Ectodermal cell (in vitro differentiated cells): ENCODE data around the gene NAPSA. TPM values are rescaled to one million over a fixed set of nuclear protein-coding genes. Genes with fewer than 3 reads are reported as not detected.

ENCODE experiments used
- H3K27ac ChIP-seq: 2 replicates; pipeline ENCODE4 v1.7.0; 2013; ENCODE audit warnings: mild to moderate bottlenecking, low read depth, low read length; ENCODE audit not compliant: insufficient read depth, poor library complexity, severe bottlenecking
- H3K27me3 ChIP-seq: 2 replicates; pipeline ENCODE4 v1.7.0; 2013; ENCODE audit warnings: mild to moderate bottlenecking, low read length; ENCODE audit not compliant: insufficient read depth, control insufficient read depth, poor library complexity, severe bottlenecking
- H3K36me3 ChIP-seq: one replicate; pipeline ENCODE4 v1.7.0; 2013; ENCODE audit warnings: low read length; ENCODE audit not compliant: control insufficient read depth, insufficient read depth
- H3K4me1 ChIP-seq: one replicate; pipeline ENCODE4 v1.7.0; 2013; ENCODE audit warnings: low read length; ENCODE audit not compliant: control insufficient read depth, insufficient read depth
- H3K4me3 ChIP-seq: 2 replicates; pipeline ENCODE4 v1.7.0; 2013; ENCODE audit warnings: low read depth, low read length, control low read depth; ENCODE audit not compliant: insufficient read depth
- H3K9me3 ChIP-seq: 2 replicates; pipeline ENCODE4 v1.7.0; 2013; ENCODE audit warnings: mild to moderate bottlenecking, low read length, moderate library complexity; ENCODE audit not compliant: control insufficient read depth
- WGBS, 2 experiments: methylation state at CpG; one replicate each; pipeline ENCODE4 v1.1.7; 2013; ENCODE audit warnings: missing lambda C conversion rate in 2 of 2; 5-methylcytosine and 5-hydroxymethylcytosine counted together
- polyA plus RNA-seq, 4 experiments: library from polyadenylated mRNA; stranded (reverse); fragments of 50-300 nt; gene quantifications; one replicate each; pipeline ENCODE4 v1.2.3, GENCODE V29; 2013

Gene NAPSA
- 0.39 TPM for polyA plus RNA-seq (2013, experiment 1 of 4)
- polyA plus RNA-seq (2013, experiment 2 of 4) = 0.37 TPM
- 0.69 TPM for polyA plus RNA-seq (2013, experiment 3 of 4)
- 0.73 TPM for polyA plus RNA-seq (2013, experiment 4 of 4)

DNA sequence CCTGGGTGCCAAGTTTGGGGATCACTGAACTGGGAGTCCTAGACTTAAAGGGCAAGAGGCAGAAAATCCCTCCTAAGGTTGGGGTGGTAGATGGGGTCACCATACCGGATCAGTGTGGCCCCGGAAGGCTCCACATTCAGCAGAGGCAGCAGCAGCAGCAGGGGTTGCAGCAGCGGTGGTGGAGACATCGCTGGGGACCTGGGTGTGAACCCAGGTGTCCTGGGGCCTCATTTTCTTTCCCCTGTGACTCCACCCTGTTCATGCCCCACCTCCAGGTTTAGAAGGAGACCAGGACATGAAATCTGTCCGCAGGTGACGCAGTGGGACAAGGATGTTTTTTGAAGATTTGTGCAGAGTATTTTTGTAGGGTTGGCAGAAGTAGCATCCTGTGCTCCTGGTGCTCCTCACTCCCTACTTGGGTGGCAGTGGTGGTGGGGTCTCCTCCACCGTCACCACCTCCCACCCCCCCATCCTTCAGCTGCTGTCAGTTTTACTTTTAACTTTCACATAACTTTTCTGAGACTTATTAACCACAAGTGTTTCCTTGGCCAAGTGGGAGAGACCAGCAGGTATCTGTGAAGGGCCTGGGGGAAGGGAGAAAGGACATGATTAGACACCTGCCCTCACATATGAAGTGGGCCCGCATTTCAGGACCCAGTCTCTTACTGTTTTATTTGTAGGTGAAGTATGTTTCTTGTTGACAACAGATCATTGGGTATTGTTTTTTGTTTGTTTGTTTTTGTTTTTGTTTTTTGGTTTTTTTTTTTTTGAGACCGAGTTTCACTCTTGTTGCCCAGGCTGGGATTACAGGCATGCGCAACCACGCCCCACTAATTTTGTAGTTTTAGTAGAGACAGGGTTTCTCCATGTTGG is at the start of gene NAPSA:
TSS of gene NAPSA (minus strand) at position 206 of the 873 bp plus-strand sequence. CDS start at position 188, 18 bp downstream.
- H3K9me3 ChIP-seq = no peaks in the 10 kb centered on the region
- H3K27me3 ChIP-seq = no peaks in the 10 kb centered on the region
- WGBS, 2 experiments = 83 to 87% methylated on average over 11 of the region's 11 CpGs
- H3K4me1 ChIP-seq = no peaks in the 10 kb centered on the region
- no peak within 1 kb of the TSS for H3K27ac ChIP-seq
- H3K4me3 ChIP-seq = no peak within 1 kb of the TSS
- no peaks in the 10 kb centered on the region for H3K36me3 ChIP-seq

DNA sequence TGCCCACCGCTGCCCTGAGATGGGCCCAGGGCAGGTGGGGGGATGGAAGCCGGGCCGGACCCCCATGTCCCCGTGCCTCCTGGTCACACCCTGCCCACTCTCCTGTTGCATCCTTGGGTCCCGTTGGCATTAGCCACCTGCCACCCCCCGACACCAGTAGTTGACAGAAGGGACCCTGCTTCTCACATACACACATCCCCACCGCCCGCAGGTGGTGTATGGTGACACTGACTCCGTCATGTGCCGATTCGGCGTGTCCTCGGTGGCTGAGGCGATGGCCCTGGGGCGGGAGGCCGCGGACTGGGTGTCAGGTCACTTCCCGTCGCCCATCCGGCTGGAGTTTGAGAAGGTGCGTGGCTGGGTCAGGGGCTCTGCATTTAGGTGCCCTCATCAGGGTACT is 48.1 kb upstream of the NAPSA start:
- peaks cover 5% of the 10 kb centered on the region for H3K4me1 ChIP-seq
- H3K4me3 ChIP-seq = no peak overlapping the region
- no peaks in the 10 kb centered on the region for H3K9me3 ChIP-seq
- H3K36me3 ChIP-seq = peaks cover 11% of the 10 kb centered on the region
- peaks cover 7% of the 10 kb centered on the region for H3K27me3 ChIP-seq
- H3K27ac ChIP-seq = no peak overlapping the region
- WGBS, 2 experiments = 96% methylated on average over 21 of the region's 21 CpGs

DNA sequence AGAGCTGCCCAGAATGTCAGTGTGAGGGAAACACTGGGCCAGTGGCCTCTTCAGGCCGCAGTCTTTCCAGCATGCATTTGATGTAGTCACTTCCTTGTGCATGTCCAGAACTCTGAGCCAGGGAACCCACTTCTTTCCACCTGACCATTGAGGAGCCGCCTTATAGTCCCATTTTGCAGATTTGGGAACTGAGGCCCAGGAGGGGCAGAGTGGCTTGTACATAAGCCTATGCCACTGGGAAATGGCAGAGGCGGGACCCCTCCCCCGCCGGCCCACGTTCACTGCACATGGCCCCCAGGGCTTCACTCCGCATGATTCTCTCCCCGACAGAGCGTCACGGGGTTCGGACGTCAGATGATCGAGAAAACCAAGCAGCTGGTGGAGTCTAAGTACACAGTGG is 47.7 kb upstream of the NAPSA start:
- 92 to 94% methylated on average over 13 of the region's 13 CpGs for WGBS, 2 experiments

DNA sequence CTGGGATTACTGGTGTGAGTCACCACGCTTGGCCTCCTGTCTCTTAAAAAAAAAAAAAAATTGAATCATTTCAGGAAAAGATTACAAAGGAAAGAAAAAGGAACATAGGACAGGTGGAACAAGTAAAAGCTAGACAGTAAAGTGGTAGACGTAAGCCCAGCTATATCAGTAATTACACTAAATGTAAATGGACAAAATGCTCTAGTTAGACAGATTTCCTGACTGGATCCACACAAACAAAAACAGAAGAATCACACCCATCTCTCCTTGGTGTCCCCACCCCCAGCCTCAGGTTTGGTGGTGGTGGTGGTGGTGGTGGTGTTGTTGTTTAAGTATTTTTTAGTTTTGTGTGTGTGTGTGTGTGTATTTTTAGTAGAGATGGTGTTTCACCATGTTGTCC is 47.0 kb upstream of the NAPSA start:
- Histone ChIP-seq H3K9me3 (no peaks in the 10 kb centered on the region), H3K36me3 (peaks cover 11% of the 10 kb centered on the region), H3K27ac (no peak overlapping the region), H3K27me3 (no peaks in the 10 kb centered on the region), H3K4me1 (no peaks in the 10 kb centered on the region), H3K4me3 (no peak overlapping the region)
- 90 to 94% methylated on average over 2 of the region's 2 CpGs for WGBS, 2 experiments

More for the DNA sequence above, 47.7 kb upstream of the NAPSA start:
- no peak overlapping the region for H3K4me3 ChIP-seq
- peaks cover 11% of the 10 kb centered on the region for H3K36me3 ChIP-seq
- H3K4me1 ChIP-seq = peaks cover under 1% of the 10 kb centered on the region
- H3K9me3 ChIP-seq = no peaks in the 10 kb centered on the region
- H3K27me3 ChIP-seq = peaks cover 3% of the 10 kb centered on the region
- H3K27ac ChIP-seq = no peak overlapping the region

DNA sequence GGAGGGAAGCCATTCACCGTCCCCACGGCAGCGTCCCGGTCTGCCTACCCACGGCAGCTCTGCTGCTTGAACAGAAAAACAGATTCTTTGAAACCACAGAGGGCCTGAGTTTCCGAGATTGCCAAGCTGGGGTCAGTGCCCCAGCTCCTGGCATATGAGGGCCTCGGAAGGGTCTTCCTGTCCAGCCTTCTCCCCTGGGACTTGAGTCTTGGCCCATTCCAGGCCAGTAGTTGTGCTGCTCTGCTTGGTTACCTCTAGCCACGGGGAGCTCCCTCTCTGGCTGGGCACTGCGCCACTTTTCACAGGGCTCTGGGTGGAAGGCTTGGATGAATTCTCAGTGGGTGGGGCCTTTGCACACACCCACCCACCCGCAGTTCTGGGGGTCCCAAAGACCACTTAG is 44.7 kb upstream of the NAPSA start:
- Histone ChIP-seq H3K27me3 (no peaks in the 10 kb centered on the region), H3K27ac (no peak overlapping the region), H3K4me1 (no peaks in the 10 kb centered on the region), H3K4me3 (no peak overlapping the region), H3K9me3 (no peaks in the 10 kb centered on the region), H3K36me3 (peaks cover 24% of the 10 kb centered on the region)
- 96 to 97% methylated on average over 10 of the region's 10 CpGs for WGBS, 2 experiments

DNA sequence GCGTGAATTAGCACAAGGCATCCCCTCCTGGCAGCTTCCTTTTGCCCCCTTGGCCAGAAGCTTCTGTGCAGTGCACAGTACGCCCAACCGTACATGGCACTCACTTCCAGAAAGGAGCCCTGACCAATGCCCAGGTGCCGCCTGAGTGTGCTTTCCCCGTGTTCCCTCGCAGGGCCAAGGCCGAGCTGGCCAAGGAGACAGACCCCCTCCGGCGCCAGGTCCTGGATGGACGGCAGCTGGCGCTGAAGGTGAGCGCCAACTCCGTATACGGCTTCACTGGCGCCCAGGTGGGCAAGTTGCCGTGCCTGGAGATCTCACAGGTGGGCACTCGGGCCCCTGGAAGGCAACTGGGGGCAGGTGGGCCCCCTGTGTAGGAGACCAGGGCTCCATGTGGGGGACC is 43.9 kb upstream of the NAPSA start:
- 95 to 96% methylated on average over 17 of the region's 17 CpGs for WGBS, 2 experiments
- H3K4me3 ChIP-seq = no peak overlapping the region

DNA sequence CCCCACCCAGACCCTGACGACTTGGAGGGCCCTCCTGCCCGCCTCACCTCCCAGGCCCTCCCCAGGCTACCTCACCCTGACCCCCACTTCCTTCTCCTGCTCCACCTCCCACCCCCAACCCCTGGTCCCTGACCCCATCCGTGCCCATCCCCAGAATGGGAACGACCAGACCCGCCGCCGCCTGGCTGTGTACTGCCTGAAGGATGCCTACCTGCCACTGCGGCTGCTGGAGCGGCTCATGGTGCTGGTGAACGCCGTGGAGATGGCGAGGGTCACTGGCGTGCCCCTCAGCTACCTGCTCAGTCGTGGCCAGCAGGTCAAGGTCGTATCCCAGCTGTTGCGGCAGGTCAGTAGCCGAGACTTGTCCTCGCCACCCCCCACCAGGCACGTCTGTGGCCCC is 41.4 kb upstream of the NAPSA start:
- 95 to 96% methylated on average over 19 of the region's 19 CpGs for WGBS, 2 experiments
- H3K4me3 ChIP-seq = no peak overlapping the region
- no peaks in the 10 kb centered on the region for H3K4me1 ChIP-seq
- no peaks in the 10 kb centered on the region for H3K9me3 ChIP-seq
- H3K36me3 ChIP-seq = peaks cover 31% of the 10 kb centered on the region
- H3K27me3 ChIP-seq = no peaks in the 10 kb centered on the region
- H3K27ac ChIP-seq = no peak overlapping the region

More for the DNA sequence above, 43.9 kb upstream of the NAPSA start:
- H3K9me3 ChIP-seq = no peaks in the 10 kb centered on the region
- no peak overlapping the region for H3K27ac ChIP-seq
- H3K36me3 ChIP-seq = peaks cover 26% of the 10 kb centered on the region
- no peaks in the 10 kb centered on the region for H3K4me1 ChIP-seq
- no peaks in the 10 kb centered on the region for H3K27me3 ChIP-seq

DNA sequence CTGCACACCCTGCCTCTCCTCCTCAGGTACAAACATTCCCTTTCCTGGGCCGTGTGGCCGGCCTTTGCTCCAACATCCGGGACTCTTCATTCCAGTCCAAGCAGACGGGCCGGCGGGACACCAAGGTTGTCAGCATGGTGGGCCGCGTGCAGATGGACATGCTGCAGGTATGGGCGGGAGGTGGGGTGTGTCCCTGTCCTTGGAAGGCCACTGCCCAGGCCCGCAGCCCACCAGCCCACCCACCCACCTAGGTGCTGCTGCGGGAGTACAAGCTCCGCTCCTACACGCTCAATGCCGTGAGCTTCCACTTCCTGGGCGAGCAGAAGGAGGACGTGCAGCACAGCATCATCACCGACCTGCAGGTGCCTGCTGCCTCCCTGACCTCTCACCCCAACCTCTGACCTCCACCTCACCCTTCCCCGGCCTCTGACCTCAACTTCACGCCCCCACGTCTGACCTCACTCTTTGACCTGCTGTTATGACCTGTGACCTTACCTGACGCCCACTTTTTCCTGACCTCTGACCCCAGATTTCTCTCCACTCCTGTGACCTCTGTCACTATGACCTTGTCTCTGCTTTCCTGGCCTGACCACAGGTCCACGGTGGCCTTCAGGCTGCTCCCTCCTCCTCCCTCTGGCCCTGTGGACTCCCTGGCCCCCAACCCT is 40.8 kb upstream of the NAPSA start:
- peaks cover 31% of the 10 kb centered on the region for H3K36me3 ChIP-seq
- H3K9me3 ChIP-seq = no peaks in the 10 kb centered on the region
- H3K4me3 ChIP-seq = no peak overlapping the region
- no peaks in the 10 kb centered on the region for H3K27me3 ChIP-seq
- WGBS, 2 experiments = 94 to 95% methylated on average over 22 of the region's 22 CpGs
- H3K4me1 ChIP-seq = no peaks in the 10 kb centered on the region
- no peak overlapping the region for H3K27ac ChIP-seq

DNA sequence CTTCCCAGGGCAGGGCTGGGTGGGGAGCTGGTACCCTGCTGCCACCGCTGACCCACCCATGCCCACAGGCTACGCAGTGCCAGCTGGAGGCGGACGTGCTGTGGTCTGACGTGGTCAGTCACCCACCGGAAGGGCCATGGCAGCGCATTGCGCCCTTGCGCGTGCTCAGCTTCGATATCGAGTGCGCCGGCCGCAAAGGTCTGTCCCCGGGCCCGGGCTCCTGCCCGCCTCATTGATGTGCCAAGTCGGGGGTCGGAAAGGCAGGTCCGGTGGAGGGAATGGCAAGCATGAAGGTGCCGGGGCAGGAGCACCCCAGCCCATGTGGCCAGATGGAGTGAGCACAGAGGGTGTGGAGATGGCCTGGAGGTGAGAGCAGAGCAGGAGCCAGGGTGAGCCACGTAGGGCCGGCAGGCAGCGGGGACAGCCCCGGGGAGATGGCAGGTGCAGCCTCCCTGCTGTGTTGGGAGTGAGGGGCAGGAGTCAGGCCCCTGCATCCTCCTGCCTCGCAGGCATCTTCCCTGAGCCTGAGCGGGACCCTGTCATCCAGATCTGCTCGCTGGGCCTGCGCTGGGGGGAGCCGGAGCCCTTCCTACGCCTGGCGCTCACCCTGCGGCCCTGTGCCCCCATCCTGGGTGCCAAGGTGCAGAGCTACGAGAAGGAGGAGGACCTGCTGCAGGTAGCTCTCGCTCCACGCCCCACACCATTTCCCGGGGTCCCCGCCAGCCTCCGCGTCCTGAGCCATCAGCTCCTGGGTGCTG is 37.3 kb upstream of the NAPSA start:
- 95 to 96% methylated on average over 41 of the region's 41 CpGs for WGBS, 2 experiments
- no peaks in the 10 kb centered on the region for H3K9me3 ChIP-seq
- peaks cover 25% of the 10 kb centered on the region for H3K36me3 ChIP-seq
- H3K27ac ChIP-seq = no peak overlapping the region
- no peaks in the 10 kb centered on the region for H3K27me3 ChIP-seq
- H3K4me3 ChIP-seq = no peak overlapping the region
- H3K4me1 ChIP-seq = no peaks in the 10 kb centered on the region
